HepG2 (cell line): ENCODE measurements around the gene CIAO3. TPM values are rescaled to one million over a fixed set of nuclear protein-coding genes. Genes with fewer than 3 reads are reported as not detected.

ENCODE experiments used
- AHR ChIP-seq: IDR thresholded peaks from 2 replicates; pipeline ENCODE4 v1.6.1; 2018; ENCODE audit warnings: missing genetic modification reagents, missing compliant biosample characterization
- ATF7-NPFF ChIP-seq: sonication (generic); formaldehyde crosslinking; IDR thresholded peaks from 2 replicates; pipeline ENCODE4 v1.8.1; 2023; ENCODE audit warnings: mild to moderate bottlenecking, low read depth, missing genetic modification reagents, moderate library complexity
- CERS6 ChIP-seq: sonication (generic); formaldehyde crosslinking; IDR thresholded peaks from 2 replicates; pipeline ENCODE4 v1.5.0; 2020; ENCODE audit warnings: missing genetic modification reagents
- FOXO1 ChIP-seq: sonication (generic); formaldehyde crosslinking; IDR thresholded peaks from 2 replicates; pipeline ENCODE4 v1.4.0; 2020; ENCODE audit warnings: missing genetic modification reagents
- MYNN ChIP-seq: sonication (generic); formaldehyde crosslinking; IDR thresholded peaks from 2 replicates; pipeline ENCODE4 v1.4.0; 2020; ENCODE audit warnings: mild to moderate bottlenecking, low read depth, missing genetic modification reagents
- NKX3-1 ChIP-seq: sonication (generic); formaldehyde crosslinking; IDR thresholded peaks from 2 replicates; pipeline ENCODE4 v1.5.0; 2020; ENCODE audit warnings: missing genetic modification reagents
- RORA ChIP-seq: sonication (generic); formaldehyde crosslinking; IDR thresholded peaks from 2 replicates; pipeline ENCODE4 v1.5.0; 2020; ENCODE audit warnings: mild to moderate bottlenecking, missing genetic modification reagents, moderate library complexity
- SP1 ChIP-seq, 2 experiments: fragments of 450-650 bp in 1 of 2; sonication (generic) in 1 of 2; formaldehyde crosslinking in 1 of 2; IDR thresholded peaks; 2 replicates each; pipeline versions ENCODE4 v1.4.0 to v1.6.1; 2016 to 2020; ENCODE audit warnings: missing genetic modification reagents in 1 of 2
- TBL1XR1 ChIP-seq: fragments of 150-350 bp; IDR thresholded peaks from 2 replicates; pipeline ENCODE4 v1.6.1; 2014; ENCODE audit warnings: borderline replicate concordance, low read length; ENCODE audit not compliant: partially characterized antibody
- ZKSCAN1 ChIP-seq: fragments of 150-350 bp; IDR thresholded peaks from 2 replicates; pipeline ENCODE4 v1.6.1; 2014; ENCODE audit warnings: low read length
- ZNF556 ChIP-seq: sonication (generic); formaldehyde crosslinking; IDR thresholded peaks from 2 replicates; pipeline ENCODE4 v1.4.0; 2020; ENCODE audit warnings: mild to moderate bottlenecking, missing genetic modification reagents, borderline replicate concordance
- ZNF709 ChIP-seq: sonication (generic); formaldehyde crosslinking; IDR thresholded peaks from 2 replicates; pipeline ENCODE4 v1.5.0; 2020; ENCODE audit warnings: mild to moderate bottlenecking, missing genetic modification reagents
- ZNF788 ChIP-seq: sonication (generic); formaldehyde crosslinking; IDR thresholded peaks from 2 replicates; pipeline ENCODE4 v1.5.0; 2020; ENCODE audit warnings: mild to moderate bottlenecking, missing genetic modification reagents, borderline replicate concordance
- ZSCAN29 ChIP-seq: sonication (generic); formaldehyde crosslinking; conservative IDR thresholded peaks from 2 replicates; pipeline ENCODE4 v1.4.0; 2020; ENCODE audit warnings: mild to moderate bottlenecking, missing genetic modification reagents
- polyA plus RNA-seq, 8 experiments: library from polyadenylated mRNA; depleted of rRNA in 3 of 8; stranded (reverse) in 7 of 8; unstranded in 1 of 8; fragments of >200 nt; fragmentation: Illumina TruSeq in 4 of 8; extraction: Trizol in 4 of 8; gene quantifications; 2 replicates each; pipeline versions ENCODE4 v1.2.1 to v1.2.3, GENCODE V29; 2011 to 2016; ENCODE audit warnings: low read depth in 4 of 8, missing spikeins in 1 of 8, mixed read lengths in 1 of 8; ENCODE audit not compliant: insufficient read depth in 1 of 8
- total RNA-seq, 5 experiments: library from RNA; depleted of rRNA; stranded (reverse); fragments of >200 nt; fragmentation: Illumina TruSeq; extraction: Trizol; gene quantifications; 2 replicates each; pipeline ENCODE4 v1.2.3, GENCODE V29; 2016; ENCODE audit warnings: low read depth in 1 of 5
- TF ChIP-seq, protein P1 (sequence below): sonication (generic); formaldehyde crosslinking; conservative IDR thresholded peaks from 2 replicates; pipeline ENCODE4 v1.8.0; 2022; ENCODE audit warnings: low read depth, missing genetic modification reagents
- TF ChIP-seq, protein P2 (sequence below): sonication (generic); formaldehyde crosslinking; IDR thresholded peaks from 2 replicates; pipeline ENCODE4 v1.4.0; 2020; ENCODE audit warnings: missing genetic modification reagents
- TF ChIP-seq, protein P3 (sequence below): sonication (generic); formaldehyde crosslinking; IDR thresholded peaks from 2 replicates; pipeline ENCODE4 v1.4.0; 2020; ENCODE audit warnings: missing genetic modification reagents
- TF ChIP-seq, protein P4 (sequence below): sonication (generic); formaldehyde crosslinking; IDR thresholded peaks from 2 replicates; pipeline ENCODE4 v1.8.0; 2022; ENCODE audit warnings: missing genetic modification reagents, mild to moderate bottlenecking, inconsistent platforms, borderline replicate concordance

Gene CIAO3
- total and polyA plus RNA-seq, 2 of the 13 experiments (the other 11 are each of a cell fraction or from before 2014, with no cell fraction given), result 21.7 to 25.0 TPM

- TF ChIP-seq, protein P1, sequence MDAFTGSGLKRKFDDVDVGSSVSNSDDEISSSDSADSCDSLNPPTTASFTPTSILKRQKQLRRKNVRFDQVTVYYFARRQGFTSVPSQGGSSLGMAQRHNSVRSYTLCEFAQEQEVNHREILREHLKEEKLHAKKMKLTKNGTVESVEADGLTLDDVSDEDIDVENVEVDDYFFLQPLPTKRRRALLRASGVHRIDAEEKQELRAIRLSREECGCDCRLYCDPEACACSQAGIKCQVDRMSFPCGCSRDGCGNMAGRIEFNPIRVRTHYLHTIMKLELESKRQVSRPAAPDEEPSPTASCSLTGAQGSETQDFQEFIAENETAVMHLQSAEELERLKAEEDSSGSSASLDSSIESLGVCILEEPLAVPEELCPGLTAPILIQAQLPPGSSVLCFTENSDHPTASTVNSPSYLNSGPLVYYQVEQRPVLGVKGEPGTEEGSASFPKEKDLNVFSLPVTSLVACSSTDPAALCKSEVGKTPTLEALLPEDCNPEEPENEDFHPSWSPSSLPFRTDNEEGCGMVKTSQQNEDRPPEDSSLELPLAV (CRISPR knock-in tag), result 0 out of 2 replicates have a peak, but pooled peaks have one; percentile 44
- TF ChIP-seq ZSCAN29 (CRISPR knock-in tag) (no peak), AHR (CRISPR knock-in tag) (peak; percentile 96; the same call in 1 of the 2 replicates), RORA (no peak), MYNN (no peak), ZNF709 (peak; percentile 54; the same call in 1 of the 2 replicates), ZKSCAN1 (no peak), ZNF556 (CRISPR knock-in tag) (no peak), TBL1XR1 (no peak), NKX3-1 (CRISPR knock-in tag) (0 out of 2 replicates have a peak, but pooled peaks have one; percentile 63), FOXO1 (CRISPR knock-in tag) (peak; percentile 40; the same call in 1 of the 2 replicates), CERS6 (CRISPR knock-in tag) (peak; percentile 60; the same call in 1 of the 2 replicates), ATF7-NPFF (CRISPR knock-in tag) (peak; percentile 74; the same call in 1 of the 2 replicates), ZNF788 (peak; percentile 86), SP1 (IDR thresholded peaks at IDR 0.05) (no peak), SP1 (CRISPR knock-in tag; IDR thresholded peaks at IDR 0.05) (0 out of 2 replicates have a peak, but pooled peaks have one; percentile 37)
- TF ChIP-seq, protein P2, sequence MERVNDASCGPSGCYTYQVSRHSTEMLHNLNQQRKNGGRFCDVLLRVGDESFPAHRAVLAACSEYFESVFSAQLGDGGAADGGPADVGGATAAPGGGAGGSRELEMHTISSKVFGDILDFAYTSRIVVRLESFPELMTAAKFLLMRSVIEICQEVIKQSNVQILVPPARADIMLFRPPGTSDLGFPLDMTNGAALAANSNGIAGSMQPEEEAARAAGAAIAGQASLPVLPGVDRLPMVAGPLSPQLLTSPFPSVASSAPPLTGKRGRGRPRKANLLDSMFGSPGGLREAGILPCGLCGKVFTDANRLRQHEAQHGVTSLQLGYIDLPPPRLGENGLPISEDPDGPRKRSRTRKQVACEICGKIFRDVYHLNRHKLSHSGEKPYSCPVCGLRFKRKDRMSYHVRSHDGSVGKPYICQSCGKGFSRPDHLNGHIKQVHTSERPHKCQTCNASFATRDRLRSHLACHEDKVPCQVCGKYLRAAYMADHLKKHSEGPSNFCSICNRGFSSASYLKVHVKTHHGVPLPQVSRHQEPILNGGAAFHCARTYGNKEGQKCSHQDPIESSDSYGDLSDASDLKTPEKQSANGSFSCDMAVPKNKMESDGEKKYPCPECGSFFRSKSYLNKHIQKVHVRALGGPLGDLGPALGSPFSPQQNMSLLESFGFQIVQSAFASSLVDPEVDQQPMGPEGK (CRISPR knock-in tag), result peak; percentile 30; the same call in 1 of the 2 replicates
- TF ChIP-seq, protein P3, sequence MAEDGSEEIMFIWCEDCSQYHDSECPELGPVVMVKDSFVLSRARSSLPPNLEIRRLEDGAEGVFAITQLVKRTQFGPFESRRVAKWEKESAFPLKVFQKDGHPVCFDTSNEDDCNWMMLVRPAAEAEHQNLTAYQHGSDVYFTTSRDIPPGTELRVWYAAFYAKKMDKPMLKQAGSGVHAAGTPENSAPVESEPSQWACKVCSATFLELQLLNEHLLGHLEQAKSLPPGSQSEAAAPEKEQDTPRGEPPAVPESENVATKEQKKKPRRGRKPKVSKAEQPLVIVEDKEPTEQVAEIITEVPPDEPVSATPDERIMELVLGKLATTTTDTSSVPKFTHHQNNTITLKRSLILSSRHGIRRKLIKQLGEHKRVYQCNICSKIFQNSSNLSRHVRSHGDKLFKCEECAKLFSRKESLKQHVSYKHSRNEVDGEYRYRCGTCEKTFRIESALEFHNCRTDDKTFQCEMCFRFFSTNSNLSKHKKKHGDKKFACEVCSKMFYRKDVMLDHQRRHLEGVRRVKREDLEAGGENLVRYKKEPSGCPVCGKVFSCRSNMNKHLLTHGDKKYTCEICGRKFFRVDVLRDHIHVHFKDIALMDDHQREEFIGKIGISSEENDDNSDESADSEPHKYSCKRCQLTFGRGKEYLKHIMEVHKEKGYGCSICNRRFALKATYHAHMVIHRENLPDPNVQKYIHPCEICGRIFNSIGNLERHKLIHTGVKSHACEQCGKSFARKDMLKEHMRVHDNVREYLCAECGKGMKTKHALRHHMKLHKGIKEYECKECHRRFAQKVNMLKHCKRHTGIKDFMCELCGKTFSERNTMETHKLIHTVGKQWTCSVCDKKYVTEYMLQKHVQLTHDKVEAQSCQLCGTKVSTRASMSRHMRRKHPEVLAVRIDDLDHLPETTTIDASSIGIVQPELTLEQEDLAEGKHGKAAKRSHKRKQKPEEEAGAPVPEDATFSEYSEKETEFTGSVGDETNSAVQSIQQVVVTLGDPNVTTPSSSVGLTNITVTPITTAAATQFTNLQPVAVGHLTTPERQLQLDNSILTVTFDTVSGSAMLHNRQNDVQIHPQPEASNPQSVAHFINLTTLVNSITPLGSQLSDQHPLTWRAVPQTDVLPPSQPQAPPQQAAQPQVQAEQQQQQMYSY (CRISPR knock-in tag), result no peak
- TF ChIP-seq, protein P4, sequence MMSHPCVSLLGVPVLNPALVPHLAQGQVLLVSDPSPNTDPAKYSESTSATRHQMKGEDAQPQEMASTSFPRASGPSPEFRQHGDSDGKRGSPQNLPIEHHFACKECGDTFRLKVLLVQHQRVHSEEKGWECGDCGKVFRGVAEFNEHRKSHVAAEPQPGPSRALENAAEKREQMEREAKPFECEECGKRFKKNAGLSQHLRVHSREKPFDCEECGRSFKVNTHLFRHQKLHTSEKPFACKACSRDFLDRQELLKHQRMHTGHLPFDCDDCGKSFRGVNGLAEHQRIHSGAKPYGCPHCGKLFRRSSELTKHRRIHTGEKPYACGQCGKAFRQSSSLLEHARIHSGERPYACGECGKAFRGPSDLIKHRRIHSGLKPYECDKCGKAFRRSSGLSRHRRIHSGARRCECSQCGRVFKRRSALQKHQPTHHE (CRISPR knock-in tag), result 0 out of 2 replicates have a peak, but pooled peaks have one; percentile 26
These were observed 45.3 kb downstream of the CIAO3 start (continued) for GRCh38 chr16:695355-696089.
